ENCODE data around the gene UBE2J2.

Gene UBE2J2

DNA sequence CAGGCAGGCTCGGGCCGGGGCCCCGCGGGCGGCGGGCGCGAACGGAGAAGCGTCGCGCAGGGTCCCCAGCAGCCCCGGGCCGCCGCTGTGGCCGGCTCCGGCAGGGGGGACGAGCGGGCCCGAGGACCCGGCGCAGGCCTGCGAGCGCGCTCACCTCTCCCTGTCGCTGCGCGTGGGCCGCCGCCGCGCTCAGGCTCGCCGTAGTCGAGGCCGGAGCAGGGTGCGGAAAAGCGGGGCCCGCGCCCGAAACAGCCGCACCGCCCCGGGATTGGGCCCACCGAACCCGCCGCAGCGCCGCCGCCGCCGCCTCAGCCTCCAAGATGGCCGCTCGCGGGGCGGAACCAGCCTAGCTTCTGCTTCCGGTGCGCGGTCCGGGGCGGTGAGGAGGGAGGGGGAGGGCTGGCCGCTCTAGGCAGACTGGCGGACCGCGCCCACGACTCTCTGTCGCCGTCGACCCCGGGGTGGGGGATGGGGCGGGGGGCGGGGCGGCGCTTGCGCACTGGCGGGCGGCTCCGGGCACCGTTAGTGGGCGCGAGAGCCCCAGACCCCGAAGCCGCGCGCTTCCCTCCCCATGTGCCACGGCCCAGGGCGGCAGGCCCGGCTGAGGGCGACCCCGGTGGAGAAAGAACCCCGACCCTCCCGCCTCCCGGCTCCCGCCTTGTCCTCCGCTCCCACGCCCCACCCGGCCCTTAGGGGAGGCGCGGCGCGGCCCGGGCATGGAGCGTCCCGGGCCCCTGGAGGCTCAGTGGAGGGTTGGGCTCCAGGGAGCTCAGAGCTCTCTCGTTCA lies at the start of gene UBE2J2:
TSS of gene UBE2J2 (minus strand) at position 343 of the 787 bp plus-strand sequence. CDS start 5,862 bp downstream, outside the sequence.
- TF ChIP-seq, protein P1, sequence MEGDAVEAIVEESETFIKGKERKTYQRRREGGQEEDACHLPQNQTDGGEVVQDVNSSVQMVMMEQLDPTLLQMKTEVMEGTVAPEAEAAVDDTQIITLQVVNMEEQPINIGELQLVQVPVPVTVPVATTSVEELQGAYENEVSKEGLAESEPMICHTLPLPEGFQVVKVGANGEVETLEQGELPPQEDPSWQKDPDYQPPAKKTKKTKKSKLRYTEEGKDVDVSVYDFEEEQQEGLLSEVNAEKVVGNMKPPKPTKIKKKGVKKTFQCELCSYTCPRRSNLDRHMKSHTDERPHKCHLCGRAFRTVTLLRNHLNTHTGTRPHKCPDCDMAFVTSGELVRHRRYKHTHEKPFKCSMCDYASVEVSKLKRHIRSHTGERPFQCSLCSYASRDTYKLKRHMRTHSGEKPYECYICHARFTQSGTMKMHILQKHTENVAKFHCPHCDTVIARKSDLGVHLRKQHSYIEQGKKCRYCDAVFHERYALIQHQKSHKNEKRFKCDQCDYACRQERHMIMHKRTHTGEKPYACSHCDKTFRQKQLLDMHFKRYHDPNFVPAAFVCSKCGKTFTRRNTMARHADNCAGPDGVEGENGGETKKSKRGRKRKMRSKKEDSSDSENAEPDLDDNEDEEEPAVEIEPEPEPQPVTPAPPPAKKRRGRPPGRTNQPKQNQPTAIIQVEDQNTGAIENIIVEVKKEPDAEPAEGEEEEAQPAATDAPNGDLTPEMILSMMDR (IDR thresholded peaks at IDR 0.05; ENCODE audit: borderline replicate concordance, control extremely low read depth, extremely low read depth, insufficient read depth, missing control alignments): no peak
- peak; percentile 100 for DNase-seq (ENCODE audit: low spot score)
- in situ Hi-C loops (cut with MboI; ENCODE audit: low sequenced_read_pairs, unreplicated experiment): loop anchor here (25.0 kb wide), 1 partner anchor 386 kb away; no protein-coding TSS in a partner anchor

DNA sequence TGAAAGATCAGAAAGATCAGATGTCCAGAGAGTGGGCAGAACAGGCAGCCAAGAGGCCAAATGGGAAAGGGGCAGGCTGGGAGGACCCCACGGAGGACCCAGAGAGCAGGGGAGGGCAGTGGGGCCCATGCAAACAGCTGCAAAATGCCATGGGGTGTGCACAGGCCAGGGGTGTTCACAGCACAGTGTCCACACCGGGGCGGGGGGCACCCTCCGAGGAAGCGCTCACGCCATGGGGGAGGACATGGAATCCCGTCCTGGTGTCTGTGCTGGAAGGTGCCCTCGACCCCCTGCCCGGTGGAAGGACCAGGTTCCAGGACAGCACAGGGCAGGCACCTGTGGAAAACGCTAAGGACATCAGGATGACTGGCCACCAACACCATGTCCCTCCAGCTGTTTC lies 49.3 kb upstream of the UBE2J2 start:
- no peak for DNase-seq (ENCODE audit: low spot score)
- TF ChIP-seq, protein P1 (IDR thresholded peaks at IDR 0.05; ENCODE audit: borderline replicate concordance, control extremely low read depth, extremely low read depth, insufficient read depth, missing control alignments): no peak
- in situ Hi-C loops (cut with MboI; ENCODE audit: low sequenced_read_pairs, unreplicated experiment): no loop called here

DNA sequence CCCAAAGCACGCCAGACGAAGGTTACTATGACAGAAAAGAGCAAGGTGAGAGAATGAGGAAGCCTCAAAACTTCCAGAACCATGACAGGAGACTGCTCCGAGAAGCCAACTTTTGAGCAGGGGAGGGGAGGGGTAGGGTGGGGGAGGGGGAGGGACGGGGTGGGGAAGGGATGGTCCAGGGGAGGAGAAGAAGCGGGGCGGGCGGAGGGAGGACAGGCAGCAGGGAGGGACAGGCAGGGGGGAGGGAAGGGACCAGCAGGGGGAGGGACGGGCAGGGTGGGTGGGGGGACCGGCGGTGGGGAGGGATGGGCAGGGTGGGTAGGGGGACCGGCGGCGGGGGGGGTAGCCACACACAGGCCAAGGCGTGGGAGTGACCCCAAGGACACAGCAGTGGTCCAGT lies 48.8 kb upstream of the UBE2J2 start:
- TF ChIP-seq, protein P1 (IDR thresholded peaks at IDR 0.05; ENCODE audit: borderline replicate concordance, control extremely low read depth, extremely low read depth, insufficient read depth, missing control alignments): no peak
- in situ Hi-C loops (cut with MboI; ENCODE audit: low sequenced_read_pairs, unreplicated experiment): no loop called here
- no peak for DNase-seq (ENCODE audit: low spot score)

DNA sequence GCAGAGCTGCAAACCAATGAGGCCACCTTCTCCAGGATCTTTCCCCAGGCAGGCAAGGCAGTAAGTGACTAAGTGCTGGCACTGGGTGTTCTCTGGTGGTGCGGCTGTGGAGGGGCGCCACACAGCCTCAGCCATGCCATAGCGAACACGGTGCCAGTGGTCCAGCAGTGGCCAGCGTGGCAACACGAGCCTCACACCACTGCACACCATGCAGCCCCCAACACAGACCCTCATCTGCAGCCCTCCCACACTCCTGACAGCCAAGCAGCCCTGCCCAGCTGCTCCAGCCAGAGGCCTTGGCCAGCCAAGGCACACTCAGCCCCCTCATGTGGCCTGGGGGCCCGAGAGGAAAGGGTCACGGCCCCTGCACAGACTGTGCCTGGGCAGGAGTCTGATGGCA lies 47.8 kb upstream of the UBE2J2 start:
- in situ Hi-C loops (cut with MboI; ENCODE audit: low sequenced_read_pairs, unreplicated experiment): no loop called here
- TF ChIP-seq, protein P1 (IDR thresholded peaks at IDR 0.05; ENCODE audit: borderline replicate concordance, control extremely low read depth, extremely low read depth, insufficient read depth, missing control alignments): no peak

DNA sequence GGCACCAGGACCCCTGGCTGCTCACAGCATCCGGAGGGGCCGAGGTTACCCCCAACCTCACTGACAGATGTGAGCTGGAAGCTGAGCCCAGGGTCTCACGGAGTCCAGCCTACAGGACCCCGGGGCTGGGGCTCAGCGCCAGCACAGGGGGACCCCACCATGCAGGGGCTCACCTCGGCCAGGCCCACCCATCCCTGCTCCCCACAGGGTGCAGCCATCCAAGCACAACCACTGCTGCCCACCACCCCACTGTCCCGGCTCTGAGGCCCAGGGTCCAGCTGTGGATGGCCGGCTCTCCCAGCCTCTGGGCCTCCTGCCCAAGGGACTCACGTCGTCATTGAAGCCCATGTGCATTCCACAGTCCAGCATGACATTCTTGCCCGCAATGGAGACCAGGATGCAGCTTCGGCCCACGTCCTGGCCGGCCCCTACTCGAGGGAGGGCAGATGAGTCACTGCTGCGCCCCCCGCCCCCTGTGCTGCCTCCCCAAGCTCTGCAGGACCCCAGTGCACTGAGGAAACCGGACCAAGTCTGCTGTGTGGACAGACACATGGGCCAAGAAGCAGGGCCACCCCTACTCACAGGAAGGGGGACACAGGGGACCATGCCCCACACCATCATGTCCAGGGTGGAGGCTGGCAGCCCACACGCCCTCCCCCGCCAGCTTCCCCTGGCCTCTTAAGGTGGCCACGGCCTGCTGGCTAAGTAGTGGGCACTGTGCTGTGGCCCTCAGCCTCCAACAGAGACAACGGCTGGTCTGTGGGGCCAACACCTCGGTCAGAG lies 47.2 kb upstream of the UBE2J2 start:
- TF ChIP-seq, protein P1 (IDR thresholded peaks at IDR 0.05; ENCODE audit: borderline replicate concordance, control extremely low read depth, extremely low read depth, insufficient read depth, missing control alignments): no peak
- in situ Hi-C loops (cut with MboI; ENCODE audit: low sequenced_read_pairs, unreplicated experiment): no loop called here
- DNase-seq (ENCODE audit: low spot score): no peak

More for the DNA sequence above, 47.8 kb upstream of the UBE2J2 start:
- no peak for DNase-seq (ENCODE audit: low spot score)

DNA sequence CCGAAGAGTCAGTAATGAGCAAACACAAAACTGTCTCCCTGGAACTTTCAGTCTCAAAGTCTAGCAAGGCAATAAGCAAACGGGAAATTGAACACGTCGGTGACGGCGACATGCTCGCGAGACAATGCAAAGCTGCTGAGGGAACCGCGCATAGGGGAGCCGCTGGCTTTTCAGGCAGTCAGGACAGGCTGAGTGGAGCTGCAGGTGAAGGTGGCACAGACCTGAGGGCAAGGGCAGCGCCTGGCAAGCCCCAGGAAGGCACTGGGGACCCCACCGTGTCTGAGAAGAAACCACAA lies 45.9 kb upstream of the UBE2J2 start:
- TF ChIP-seq, protein P1 (IDR thresholded peaks at IDR 0.05; ENCODE audit: borderline replicate concordance, control extremely low read depth, extremely low read depth, insufficient read depth, missing control alignments): no peak
- in situ Hi-C loops (cut with MboI; ENCODE audit: low sequenced_read_pairs, unreplicated experiment): no loop called here
- no peak for DNase-seq (ENCODE audit: low spot score)
